ENCODE results near the gene GRIN3A.

The GRIN3A gene

GRCh38 chr9:101738566-101739183, at the start of gene GRIN3A:
Gene GRIN3A (minus strand): TSS chr9:101738647. CDS start chr9:101737979, 668 bp downstream.
- TF ChIP-seq CTCF (IDR thresholded peaks at IDR 0.05; ENCODE audit: unreplicated experiment in 3 of 3): peak; percentile 16 to 44 (median 21)
- peaks cover 2% of the 10 kb centered on the region for H3K9me3 Mint-ChIP-seq
- H3K4me1 Mint-ChIP-seq: peaks cover 24% of the 10 kb centered on the region
- no peaks in the 10 kb centered on the region for H3K36me3 Mint-ChIP-seq (ENCODE audit: low read depth)
- H3K27ac Mint-ChIP-seq: peak within 1 kb of the TSS in 1 of 3 experiments; percentile 52
- peak within 1 kb of the TSS; percentile 89 to 94 (median 93) for H3K4me3 Mint-ChIP-seq
- H3K27me3 Mint-ChIP-seq (ENCODE audit: low read depth): peaks cover 52% of the 10 kb centered on the region

- no peaks in the 10 kb centered on the region for H3K27me3 Mint-ChIP-seq (ENCODE audit: low read depth)
- peaks cover 11% of the 10 kb centered on the region for H3K4me1 Mint-ChIP-seq
- no peak for TF ChIP-seq CTCF (IDR thresholded peaks at IDR 0.05; ENCODE audit: unreplicated experiment in 3 of 3)
- H3K36me3 Mint-ChIP-seq (ENCODE audit: low read depth): no peaks in the 10 kb centered on the region
- no peak overlapping the region for H3K4me3 Mint-ChIP-seq
- peaks cover 7% of the 10 kb centered on the region for H3K9me3 Mint-ChIP-seq
- H3K27ac Mint-ChIP-seq: peak overlapping the region in 2 of 3 experiments; percentile 45 to 52
Measured at GRCh38 chr9:101787891-101788290, 49.4 kb upstream of the GRIN3A start.

- Mint-ChIP-seq H3K4me1 (no peaks in the 10 kb centered on the region), H3K36me3 (ENCODE audit: low read depth) (no peaks in the 10 kb centered on the region), H3K27ac (no peak overlapping the region), H3K9me3 (peaks cover 2% of the 10 kb centered on the region), H3K27me3 (ENCODE audit: low read depth) (no peaks in the 10 kb centered on the region), H3K4me3 (no peak overlapping the region)
- no peak for TF ChIP-seq CTCF (IDR thresholded peaks at IDR 0.05; ENCODE audit: unreplicated experiment in 3 of 3)
Measured at GRCh38 chr9:101778332-101778731, 39.9 kb upstream of the GRIN3A start.

- Mint-ChIP-seq H3K4me3 (no peak overlapping the region), H3K9me3 (no peaks in the 10 kb centered on the region), H3K4me1 (peaks cover 7% of the 10 kb centered on the region), H3K27ac (no peak overlapping the region), H3K27me3 (ENCODE audit: low read depth) (no peaks in the 10 kb centered on the region), H3K36me3 (ENCODE audit: low read depth) (no peaks in the 10 kb centered on the region)
- no peak for TF ChIP-seq CTCF (IDR thresholded peaks at IDR 0.05; ENCODE audit: unreplicated experiment in 3 of 3)
Measured at GRCh38 chr9:101764472-101764871, 26.0 kb upstream of the GRIN3A start.

- Mint-ChIP-seq H3K27me3 (ENCODE audit: low read depth) (no peaks in the 10 kb centered on the region), H3K9me3 (no peaks in the 10 kb centered on the region)
- no peak for TF ChIP-seq CTCF (IDR thresholded peaks at IDR 0.05; ENCODE audit: unreplicated experiment in 3 of 3)
Measured at GRCh38 chr9:101758304-101758930, 20.0 kb upstream of the GRIN3A start.

GRCh38 chr9:101753716-101754115, 15.3 kb upstream of the GRIN3A start:
- Mint-ChIP-seq H3K4me3 (no peak overlapping the region), H3K36me3 (ENCODE audit: low read depth) (no peaks in the 10 kb centered on the region), H3K27me3 (ENCODE audit: low read depth) (no peaks in the 10 kb centered on the region), H3K9me3 (no peaks in the 10 kb centered on the region), H3K4me1 (peaks cover 47% of the 10 kb centered on the region), H3K27ac (peak overlapping the region; percentile 12 to 94 (median 77))
- no peak for TF ChIP-seq CTCF (IDR thresholded peaks at IDR 0.05; ENCODE audit: unreplicated experiment in 3 of 3)

More at GRCh38 chr9:101758304-101758930, 20.0 kb upstream of the GRIN3A start:
- H3K4me3 Mint-ChIP-seq: no peak overlapping the region
- peaks cover 16% of the 10 kb centered on the region for H3K4me1 Mint-ChIP-seq
- no peaks in the 10 kb centered on the region for H3K36me3 Mint-ChIP-seq (ENCODE audit: low read depth)
- no peak overlapping the region for H3K27ac Mint-ChIP-seq
